Fibroblast of mammary gland (primary cell): ENCODE data around the gene ADGRD2.

Experiments
- DNase-seq: peaks from one replicate; pipeline ENCODE4 v3.0.0-alpha.2; 2010; ENCODE audit warnings: low read depth
- H3K4me3 ChIP-seq: 2 replicates; pipeline ENCODE4 v1.5.1; 2011; ENCODE audit warnings: low read depth, mild to moderate bottlenecking, low read length, moderate library complexity; ENCODE audit not compliant: control insufficient read depth
- TF ChIP-seq, protein P1 (sequence below): conservative IDR thresholded peaks from 2 replicates; pipeline ENCODE4 v1.5.1; 2011; ENCODE audit warnings: low read depth, low read length, inconsistent platforms; ENCODE audit not compliant: control insufficient read depth, insufficient read depth

ADGRD2 gene

DNA sequence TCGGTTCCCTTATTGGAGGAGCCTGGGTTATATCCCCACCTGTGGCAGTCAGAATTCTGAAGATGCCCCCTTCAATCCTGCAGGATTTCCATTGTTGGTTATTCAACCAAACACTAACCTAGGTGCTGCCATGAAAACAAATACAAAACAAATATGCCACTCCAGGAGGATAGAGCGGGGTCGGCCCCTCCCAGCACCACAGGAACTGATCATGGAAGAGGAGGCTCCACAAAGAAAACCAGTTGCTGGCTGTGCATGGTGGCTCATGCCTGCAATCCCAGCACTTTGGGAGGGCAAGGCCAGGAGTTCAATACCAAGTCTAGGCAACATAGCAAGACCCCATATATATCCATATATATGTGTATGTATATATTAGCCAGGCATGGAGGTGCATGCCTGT, 13.2 kb upstream of the ADGRD2 start:
- no peak for DNase-seq
- TF ChIP-seq, protein P1, sequence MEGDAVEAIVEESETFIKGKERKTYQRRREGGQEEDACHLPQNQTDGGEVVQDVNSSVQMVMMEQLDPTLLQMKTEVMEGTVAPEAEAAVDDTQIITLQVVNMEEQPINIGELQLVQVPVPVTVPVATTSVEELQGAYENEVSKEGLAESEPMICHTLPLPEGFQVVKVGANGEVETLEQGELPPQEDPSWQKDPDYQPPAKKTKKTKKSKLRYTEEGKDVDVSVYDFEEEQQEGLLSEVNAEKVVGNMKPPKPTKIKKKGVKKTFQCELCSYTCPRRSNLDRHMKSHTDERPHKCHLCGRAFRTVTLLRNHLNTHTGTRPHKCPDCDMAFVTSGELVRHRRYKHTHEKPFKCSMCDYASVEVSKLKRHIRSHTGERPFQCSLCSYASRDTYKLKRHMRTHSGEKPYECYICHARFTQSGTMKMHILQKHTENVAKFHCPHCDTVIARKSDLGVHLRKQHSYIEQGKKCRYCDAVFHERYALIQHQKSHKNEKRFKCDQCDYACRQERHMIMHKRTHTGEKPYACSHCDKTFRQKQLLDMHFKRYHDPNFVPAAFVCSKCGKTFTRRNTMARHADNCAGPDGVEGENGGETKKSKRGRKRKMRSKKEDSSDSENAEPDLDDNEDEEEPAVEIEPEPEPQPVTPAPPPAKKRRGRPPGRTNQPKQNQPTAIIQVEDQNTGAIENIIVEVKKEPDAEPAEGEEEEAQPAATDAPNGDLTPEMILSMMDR = no peak
- H3K4me3 ChIP-seq = no peak overlapping the region

DNA sequence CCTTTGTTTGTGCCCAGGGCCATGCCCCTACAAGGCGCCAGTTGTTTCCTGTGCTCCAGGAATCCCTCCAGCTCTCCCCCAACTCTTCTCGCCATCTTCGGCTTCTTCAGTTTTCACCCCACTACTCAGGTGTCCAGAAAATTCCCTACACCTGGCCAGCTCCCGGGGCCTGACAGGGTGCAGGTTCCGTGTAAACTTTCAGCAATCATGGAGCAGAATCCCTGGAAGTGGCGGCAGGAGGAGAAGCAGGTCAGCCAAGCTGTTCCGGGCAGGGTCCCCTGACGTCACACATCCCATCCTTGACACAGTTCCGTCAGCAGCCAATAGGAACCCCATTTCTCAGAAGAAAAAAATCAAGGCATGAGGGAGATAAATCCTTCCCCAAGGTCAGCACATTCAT, 12.2 kb upstream of the ADGRD2 start:
- TF ChIP-seq, protein P1 = no peak
- H3K4me3 ChIP-seq = no peak overlapping the region
- DNase-seq = no peak

DNA sequence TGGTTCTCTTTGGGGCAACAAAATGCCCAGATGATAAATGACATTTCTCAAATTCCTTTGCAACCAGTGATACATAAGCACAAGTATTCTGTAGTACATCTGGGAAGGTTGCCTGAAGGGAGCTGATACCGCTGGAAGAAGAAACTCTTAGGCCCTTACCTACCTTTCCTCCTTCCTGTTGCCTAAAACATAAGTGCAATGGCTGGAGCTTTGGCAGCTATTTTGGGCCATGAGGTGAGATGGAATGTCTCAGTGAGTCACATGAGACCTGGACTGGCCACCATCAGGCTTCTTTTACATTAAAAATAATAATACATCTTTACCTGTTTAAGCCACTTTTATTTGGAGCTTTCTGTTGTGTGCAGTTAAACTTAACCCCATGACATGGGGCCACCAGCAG, 11.2 kb upstream of the ADGRD2 start:
- DNase-seq = no peak
- TF ChIP-seq, protein P1 = no peak
- no peak overlapping the region for H3K4me3 ChIP-seq

DNA sequence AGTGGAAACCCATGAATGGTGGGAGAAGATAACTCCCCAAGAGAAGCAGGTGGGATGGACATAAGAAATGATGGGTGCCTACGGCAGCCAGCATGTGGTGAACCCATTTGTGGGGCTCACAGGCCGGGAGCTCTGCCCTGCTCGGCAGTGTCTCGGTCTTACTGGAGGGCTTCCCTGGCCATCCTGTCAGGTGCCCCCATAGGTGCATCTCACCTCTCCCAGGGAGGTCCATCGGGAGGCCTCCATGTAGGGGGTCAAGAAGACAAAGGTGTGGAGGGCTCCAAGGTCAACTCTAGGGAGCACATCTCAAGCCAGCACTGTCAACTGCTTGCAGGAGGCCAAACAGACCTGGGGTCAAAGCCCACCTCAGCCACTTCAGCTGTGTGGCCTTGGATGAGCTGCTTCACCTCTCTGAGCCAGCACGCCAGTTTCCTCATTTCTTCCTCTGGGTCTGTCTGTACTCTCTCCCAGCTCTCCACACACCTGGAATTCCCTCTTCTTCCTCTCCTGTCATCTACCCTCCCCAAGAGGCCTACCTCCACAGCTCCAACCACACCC, 10.5 kb upstream of the ADGRD2 start:
- no peak overlapping the region for H3K4me3 ChIP-seq
- DNase-seq = no peak
- TF ChIP-seq, protein P1 = no peak

DNA sequence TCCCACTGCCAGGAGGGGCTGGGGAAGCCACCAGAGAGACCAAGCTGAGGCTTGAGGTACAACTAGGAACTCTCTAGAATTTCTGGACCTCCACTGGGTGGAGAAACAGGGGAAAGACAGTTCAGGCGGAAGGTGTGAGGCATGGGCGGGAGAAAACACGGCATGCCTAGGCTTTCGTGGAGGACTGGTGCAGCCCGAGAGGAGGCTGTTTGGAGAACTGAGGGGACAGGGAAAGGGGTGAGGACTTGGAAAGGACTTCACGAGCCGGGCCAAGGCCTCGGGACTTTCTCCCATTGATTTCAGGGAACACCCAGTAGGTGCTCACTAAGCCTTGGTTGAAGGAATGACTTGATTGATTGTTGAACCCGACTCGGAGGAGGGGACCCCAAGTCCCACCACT, 9.5 kb upstream of the ADGRD2 start:
- TF ChIP-seq, protein P1 = no peak
- no peak overlapping the region for H3K4me3 ChIP-seq
- DNase-seq = no peak

DNA sequence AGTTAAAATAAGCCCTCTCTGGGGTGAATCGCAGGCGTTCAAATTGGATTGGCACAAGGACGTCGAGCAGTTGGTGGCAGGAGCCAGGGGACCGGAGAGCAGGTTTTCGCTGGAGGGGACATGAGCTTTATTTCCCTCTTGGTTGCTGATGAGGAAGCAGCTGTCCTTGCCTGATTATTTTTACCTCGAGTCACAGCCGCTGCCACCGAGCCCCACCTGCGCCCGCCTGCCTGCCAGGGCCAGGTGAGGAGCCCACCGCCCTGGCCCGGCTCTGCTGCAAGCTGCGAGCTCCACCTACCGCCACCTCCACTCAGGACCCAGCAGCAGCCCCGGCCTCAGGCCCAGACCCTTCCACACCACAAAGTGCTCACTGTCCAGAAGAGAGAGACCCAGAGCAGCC, 9.0 kb upstream of the ADGRD2 start:
- H3K4me3 ChIP-seq = no peak overlapping the region
- no peak for DNase-seq
- TF ChIP-seq, protein P1 = no peak

DNA sequence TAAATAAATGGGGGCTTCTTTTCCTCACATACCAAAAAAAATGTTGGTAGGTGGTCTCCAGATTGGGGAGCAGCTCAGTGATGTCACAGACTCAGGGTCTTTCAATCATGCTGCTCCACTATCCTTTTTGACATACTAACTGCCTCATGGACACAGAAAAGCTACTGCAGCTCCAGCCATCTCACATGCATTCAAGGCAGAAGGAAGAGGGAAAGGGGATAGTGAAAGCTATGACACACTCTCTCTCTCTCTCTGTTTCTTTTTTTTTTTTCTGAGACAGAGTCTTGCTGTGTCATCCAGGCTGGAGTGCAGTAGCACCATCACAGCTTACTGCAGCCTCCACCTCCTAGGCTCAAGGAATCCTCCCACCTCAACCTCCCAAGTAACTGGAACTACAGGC, 7.9 kb upstream of the ADGRD2 start:
- DNase-seq = no peak
- TF ChIP-seq, protein P1 = no peak
- H3K4me3 ChIP-seq = no peak overlapping the region
